NT2/D1 (cell line): Measurements from ENCODE around the gene BTNL3.

Experiments
- SUZ12 ChIP-seq: IDR thresholded peaks from 2 replicates; pipeline ENCODE4 v1.6.1; 2011; ENCODE audit not compliant: insufficient read length, insufficient read depth; ENCODE audit errors: extremely low read depth
- YY1 ChIP-seq: IDR thresholded peaks from 2 replicates; pipeline ENCODE4 v1.6.1; 2011; ENCODE audit not compliant: insufficient read length, insufficient read depth
- ZNF274 ChIP-seq: IDR thresholded peaks from 2 replicates; pipeline ENCODE4 v1.6.1; 2011; ENCODE audit warnings: mild to moderate bottlenecking, low read depth, low read length

GRCh38 chr5:180950291-180950949 is 38.2 kb upstream of the BTNL3 start:
- TF ChIP-seq SUZ12 (no peak), ZNF274 (no peak), YY1 (no peak)
